ENCODE measurements around the gene ZNF808. TPM values are rescaled to one million over a fixed set of nuclear protein-coding genes. Genes with fewer than 3 reads are reported as not detected.

The ZNF808 gene
- total RNA-seq, 2 donors from 2014 or later: 14.5 to 21.7 TPM

- no peaks in the 10 kb centered on the region for H3K36me3 ChIP-seq
- no peaks in the 10 kb centered on the region for H3K27me3 ChIP-seq (replicated peaks; ENCODE audit: insufficient read depth)
- no peak for DNase-seq (ENCODE audit: low spot score)
- no peak for TF ChIP-seq CTCF (IDR thresholded peaks at IDR 0.05)
- TF ChIP-seq POLR2AphosphoS5 (IDR thresholded peaks at IDR 0.05): no peak
- no peak for TF ChIP-seq POLR2A (IDR thresholded peaks at IDR 0.05)
- intact Hi-C loops (cut with DNase I): loop anchor here (5.0 kb wide), 1 partner anchor 89 kb away; no protein-coding TSS in a partner anchor
- no peaks in the 10 kb centered on the region for H3K9me3 ChIP-seq
- 85% methylated on average over 2 of the region's 2 CpGs for WGBS
- H3K4me1 ChIP-seq (replicated peaks): no peaks in the 10 kb centered on the region
- no peak overlapping the region for H3K27ac ChIP-seq
- no peak overlapping the region for H3K4me3 ChIP-seq
These were observed 75.5 kb downstream of the ZNF808 start for GRCh38 chr19:52602941-52603340.

GRCh38 chr19:52603558-52604207 lies 76.2 kb downstream of the ZNF808 start:
- no peak for DNase-seq (ENCODE audit: low spot score)
- Histone ChIP-seq H3K4me3 (no peak overlapping the region), H3K36me3 (no peaks in the 10 kb centered on the region), H3K27ac (no peak overlapping the region), H3K27me3 (replicated peaks; ENCODE audit: insufficient read depth) (no peaks in the 10 kb centered on the region), H3K9me3 (no peaks in the 10 kb centered on the region), H3K4me1 (replicated peaks) (no peaks in the 10 kb centered on the region)
- TF ChIP-seq POLR2AphosphoS5 (IDR thresholded peaks at IDR 0.05) (no peak), POLR2A (IDR thresholded peaks at IDR 0.05) (no peak)
- 87% methylated on average over 14 of the region's 14 CpGs for WGBS
- intact Hi-C loops (cut with DNase I): loop anchor here (5.0 kb wide), 1 partner anchor 89 kb away; no protein-coding TSS in a partner anchor

Small RNAs within 50 kb of the gene (small RNA-seq; reads per million reads assigned to genes)
- gene RPL39P34: 0 reads per million in 2 donors

Other genes starting within 250 kb of the ZNF808 start
- 10 to 100 TPM in 1 of 2 donors, 1 to 10 TPM in 1; 6.4 to 10.8 TPM for gene ZNF480, start 230.5 kb upstream of the ZNF808 start, total RNA-seq
- gene ZNF610, start 191.4 kb upstream of the ZNF808 start, total RNA-seq: 1 to 10 TPM; 5.5 to 9.9 TPM
- 10 to 100 TPM; 28.1 TPM for gene ZNF880, start 157.7 kb upstream of the ZNF808 start, total RNA-seq
- 10 to 100 TPM; 19.5 to 45.3 TPM for gene ZNF528, start 129.8 kb upstream of the ZNF808 start, total RNA-seq
- gene ZNF534, start 98.5 kb upstream of the ZNF808 start, total RNA-seq: 1 to 10 TPM in 1 of 2 donors, under 1 TPM in 1; 0.09 to 3.2 TPM
- gene ZNF578, start 74.1 kb upstream of the ZNF808 start, total RNA-seq: 10 to 100 TPM in 1 of 2 donors, under 1 TPM in 1; 0.68 to 10.2 TPM
- 10 to 100 TPM; 15.4 to 22.1 TPM for gene ZNF701, start 42.6 kb downstream of the ZNF808 start, total RNA-seq
- 10 to 100 TPM; 36.3 to 62.1 TPM for gene ZNF83, start 110.7 kb downstream of the ZNF808 start, total RNA-seq
- gene ZNF611, start 207.4 kb downstream of the ZNF808 start, total RNA-seq: 10 to 100 TPM; 12.0 to 15.3 TPM

All from prostate gland (tissue), 2 donors.